Activated naive CD8-positive, alpha-beta T cell (primary cell): ENCODE results near the gene EYA2.
"Not testable (repeated sequence)": the region's sequence is repeated elsewhere in the genome, so short reads cannot be mapped to it uniquely, and the experiment has no call there.

Experiments used
- H3K27ac Mint-ChIP-seq: one replicate; pipeline ENCODE4 v1.8.0; 2021; ENCODE audit warnings: mixed read lengths
- H3K27me3 Mint-ChIP-seq: one replicate; pipeline ENCODE4 v1.8.0; 2021; ENCODE audit warnings: mixed read lengths
- H3K36me3 Mint-ChIP-seq: one replicate; pipeline ENCODE4 v1.8.0; 2021; ENCODE audit warnings: mixed read lengths
- H3K4me1 Mint-ChIP-seq: one replicate; pipeline ENCODE4 v1.8.0; 2021; ENCODE audit warnings: low read depth, mixed read lengths
- H3K4me3 Mint-ChIP-seq: one replicate; pipeline ENCODE4 v1.8.0; 2021; ENCODE audit warnings: mild to moderate bottlenecking, mixed read lengths
- H3K9me3 Mint-ChIP-seq: one replicate; pipeline ENCODE4 v1.8.0; 2021; ENCODE audit warnings: low read depth, mixed read lengths

The EYA2 gene

DNA sequence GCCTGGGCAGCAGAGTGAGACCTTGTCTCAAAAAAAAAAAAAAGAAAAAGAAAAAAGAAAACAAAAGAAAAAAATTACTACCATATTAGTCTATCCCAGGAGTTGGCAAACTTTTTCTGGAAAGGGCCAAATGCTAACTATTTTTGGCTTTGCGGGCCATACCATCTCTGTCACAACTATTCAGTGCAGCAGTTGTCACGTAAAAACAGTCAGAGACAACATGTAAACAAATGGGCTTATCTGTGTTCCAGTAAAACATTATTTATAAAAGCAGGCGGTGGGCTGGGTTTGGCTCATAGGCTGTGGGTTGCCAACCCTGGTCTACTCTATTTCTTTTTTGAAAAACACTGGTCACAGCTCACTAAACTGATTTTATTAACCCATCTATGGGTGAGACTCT, 53.4 kb downstream of the EYA2 start:
- no peaks in the 10 kb centered on the region for H3K9me3 Mint-ChIP-seq
- H3K4me1 Mint-ChIP-seq = no peaks in the 10 kb centered on the region
- no peaks in the 10 kb centered on the region for H3K36me3 Mint-ChIP-seq
- H3K27ac Mint-ChIP-seq = no peak overlapping the region
- H3K4me3 Mint-ChIP-seq = no peak overlapping the region
- peaks cover 4% of the 10 kb centered on the region for H3K27me3 Mint-ChIP-seq

DNA sequence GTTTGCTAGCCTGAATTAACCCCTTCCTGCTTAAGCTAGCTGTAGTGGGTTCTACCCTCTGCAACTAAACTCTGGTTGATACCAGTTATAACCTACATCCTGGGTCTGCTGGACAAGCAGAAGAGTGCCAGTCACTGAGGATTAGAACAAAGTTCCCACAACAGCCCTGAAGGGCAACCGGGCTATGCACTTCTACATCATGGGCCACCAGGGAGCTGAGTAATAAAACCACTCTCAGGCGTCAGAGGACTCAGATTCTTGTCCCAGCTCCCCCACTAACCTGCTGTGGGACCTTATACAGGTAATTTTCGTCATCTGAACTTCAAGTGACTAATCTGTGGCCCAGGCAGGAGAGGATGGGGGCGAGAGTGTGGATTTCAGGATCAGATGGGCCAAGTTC, 56.8 kb downstream of the EYA2 start:
- Mint-ChIP-seq H3K36me3 (no peaks in the 10 kb centered on the region), H3K27me3 (peaks cover 4% of the 10 kb centered on the region), H3K4me3 (no peak overlapping the region), H3K9me3 (peaks cover 2% of the 10 kb centered on the region), H3K27ac (peak overlapping the region; percentile 8), H3K4me1 (no peaks in the 10 kb centered on the region)

DNA sequence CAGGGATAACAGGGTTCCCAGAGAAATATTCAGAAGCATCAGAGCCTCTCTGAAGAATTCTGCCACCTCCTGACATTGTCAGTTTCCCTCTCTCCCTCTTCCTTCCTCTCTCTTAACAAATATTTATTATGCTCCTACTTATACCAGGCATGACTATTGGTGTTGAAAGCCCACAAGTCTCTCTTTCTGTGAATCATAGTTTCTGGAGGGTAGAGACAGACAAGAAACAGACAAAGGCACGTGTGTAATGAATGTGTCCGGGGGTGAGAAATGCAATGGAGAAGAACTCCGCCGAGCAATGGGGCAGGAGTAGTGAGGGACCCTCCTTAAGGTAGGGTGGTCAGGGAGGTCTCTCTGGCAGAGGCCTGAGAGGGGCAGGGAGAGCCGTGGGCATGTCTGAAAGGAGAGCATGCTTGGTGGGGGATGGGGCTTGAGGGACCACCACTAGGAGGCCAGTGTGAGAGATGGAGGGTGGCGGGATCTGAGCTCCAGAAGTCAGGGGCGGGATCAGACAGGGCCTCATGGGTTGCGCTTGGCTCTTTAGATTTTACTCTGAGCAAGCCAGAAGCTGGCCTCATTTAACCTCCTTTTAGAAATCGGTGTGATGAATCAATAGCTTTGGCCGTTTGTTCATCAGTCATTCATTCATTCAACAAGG, 57.3 kb downstream of the EYA2 start:
- peaks cover 3% of the 10 kb centered on the region for H3K9me3 Mint-ChIP-seq
- H3K4me1 Mint-ChIP-seq = no peaks in the 10 kb centered on the region
- H3K4me3 Mint-ChIP-seq = no peak overlapping the region
- no peaks in the 10 kb centered on the region for H3K36me3 Mint-ChIP-seq
- H3K27ac Mint-ChIP-seq = peak overlapping the region; percentile 8
- H3K27me3 Mint-ChIP-seq = peaks cover 4% of the 10 kb centered on the region

DNA sequence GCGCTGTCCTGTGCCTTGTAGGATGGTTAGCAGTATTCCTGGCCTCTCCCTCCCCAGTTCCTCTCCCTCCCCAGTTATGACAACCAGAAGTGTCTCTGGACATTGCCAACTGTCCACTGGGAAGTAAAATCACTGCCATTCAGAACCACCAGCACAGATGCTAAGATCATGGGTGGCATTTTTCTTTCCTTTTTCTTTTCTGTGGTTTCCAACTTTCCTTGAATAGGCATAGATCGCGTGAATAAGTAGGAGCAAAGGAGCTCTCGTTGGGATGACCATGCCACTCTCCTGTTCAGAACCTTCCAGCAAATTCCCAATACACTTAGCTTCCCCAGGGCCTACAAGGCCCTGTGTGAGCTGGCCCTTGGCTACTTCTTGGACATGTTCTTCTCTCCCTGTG, 59.0 kb downstream of the EYA2 start:
- no peak overlapping the region for H3K27ac Mint-ChIP-seq
- peaks cover 3% of the 10 kb centered on the region for H3K9me3 Mint-ChIP-seq
- H3K27me3 Mint-ChIP-seq = peaks cover 4% of the 10 kb centered on the region
- H3K4me1 Mint-ChIP-seq = no peaks in the 10 kb centered on the region
- H3K36me3 Mint-ChIP-seq = no peaks in the 10 kb centered on the region
- H3K4me3 Mint-ChIP-seq = no peak overlapping the region

DNA sequence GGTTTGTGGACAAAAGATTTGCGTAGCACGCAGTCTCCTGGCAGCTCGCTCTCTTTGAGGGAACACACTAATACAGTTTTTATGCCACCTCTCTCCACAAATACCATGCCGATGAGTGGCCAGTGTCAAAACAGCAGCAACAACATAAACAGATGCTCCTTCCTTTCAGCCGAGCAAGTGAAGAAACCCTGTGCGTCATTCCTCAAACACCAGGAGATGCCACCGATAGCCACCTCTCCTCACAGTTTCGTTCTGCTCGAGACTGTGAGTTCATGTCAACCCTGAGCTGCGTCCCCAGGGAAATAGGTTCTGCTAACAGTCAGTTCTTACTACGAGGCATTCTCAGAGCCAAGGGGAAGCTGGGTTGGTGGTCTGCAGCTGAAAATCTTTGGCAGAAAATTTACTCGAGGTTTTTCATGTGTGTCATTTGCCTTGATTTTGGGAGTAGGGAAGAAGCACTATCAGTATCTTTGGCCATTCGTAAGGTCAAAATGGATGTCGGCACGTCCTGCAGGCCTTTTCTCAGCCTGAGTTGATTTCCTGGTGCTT, 59.9 kb downstream of the EYA2 start:
- H3K27me3 Mint-ChIP-seq = peaks cover 6% of the 10 kb centered on the region
- H3K4me1 Mint-ChIP-seq = no peaks in the 10 kb centered on the region
- no peak overlapping the region for H3K4me3 Mint-ChIP-seq
- peaks cover 3% of the 10 kb centered on the region for H3K9me3 Mint-ChIP-seq
- no peaks in the 10 kb centered on the region for H3K36me3 Mint-ChIP-seq
- no peak overlapping the region for H3K27ac Mint-ChIP-seq

DNA sequence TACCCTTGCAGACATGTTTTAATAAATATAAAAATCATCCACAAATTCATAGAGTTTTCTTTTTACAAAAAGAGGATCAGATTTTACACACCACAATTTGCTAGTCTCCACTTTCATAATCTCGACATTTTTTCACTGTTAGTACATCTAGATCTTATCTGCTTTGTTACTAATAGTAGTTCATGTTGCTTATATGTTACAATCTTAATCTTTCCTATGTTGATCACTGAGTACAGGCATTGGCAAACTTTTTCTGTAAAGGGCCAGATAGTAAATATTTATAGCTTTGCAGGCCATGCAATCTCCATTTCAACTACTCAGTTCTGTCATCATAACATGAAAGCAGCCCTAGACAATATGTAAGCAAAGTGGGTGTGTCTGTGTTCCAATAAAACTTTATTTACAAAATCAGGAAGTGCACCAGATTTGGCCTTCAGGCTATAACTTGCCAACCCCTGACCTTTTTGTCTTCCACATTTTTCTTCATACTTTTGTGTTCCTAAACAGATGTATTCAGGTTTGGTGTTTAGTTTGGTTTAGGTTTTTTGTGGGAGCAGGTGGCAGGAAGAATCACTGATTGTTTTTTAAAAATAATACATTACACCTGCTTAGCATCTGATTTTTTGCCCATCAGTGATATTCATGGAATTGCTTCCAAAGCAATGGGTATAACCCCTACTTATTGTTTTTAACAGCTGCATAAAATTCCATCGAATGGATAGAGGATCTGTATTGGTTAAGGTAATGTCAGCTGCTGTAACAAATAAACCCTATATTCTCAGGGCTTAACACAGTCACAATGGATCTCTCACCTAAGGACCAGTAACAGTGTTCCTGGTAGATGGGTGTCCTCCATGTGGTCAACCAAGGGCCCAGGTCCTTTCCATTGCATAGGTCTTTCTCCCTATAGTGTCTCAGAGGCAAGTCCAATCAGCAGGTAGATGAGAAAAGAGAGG, 61.2 kb downstream of the EYA2 start:
- H3K36me3 Mint-ChIP-seq = no peaks in the 10 kb centered on the region
- peaks cover 3% of the 10 kb centered on the region for H3K9me3 Mint-ChIP-seq

DNA sequence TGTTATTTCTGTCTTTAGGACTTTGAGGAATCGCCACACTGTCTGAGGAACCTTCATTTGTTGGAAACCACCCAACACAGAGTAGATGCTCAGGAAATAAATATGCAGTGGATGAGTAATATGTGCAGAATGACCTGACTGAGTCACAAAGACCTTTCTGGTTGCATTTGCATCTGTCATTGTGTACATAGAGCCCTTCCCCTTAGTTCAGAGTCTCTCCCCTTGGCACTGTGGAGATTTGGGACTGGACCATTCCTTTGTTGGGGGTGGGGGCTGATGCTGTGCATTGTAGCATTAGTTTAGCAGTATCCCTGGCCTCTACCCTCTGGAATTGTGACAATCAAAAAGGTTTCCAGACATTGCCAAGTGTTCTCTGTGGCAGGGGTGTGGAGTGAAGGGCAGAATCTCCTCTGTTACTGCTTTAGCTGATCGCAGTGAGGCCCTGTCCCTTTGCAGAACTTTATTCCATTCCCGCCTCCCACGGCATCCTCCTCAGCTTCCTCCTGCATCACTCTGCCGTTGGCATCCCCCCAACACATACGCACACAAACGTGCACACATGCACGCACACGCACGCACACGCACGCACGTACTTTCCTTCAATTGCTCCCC, 64.5 kb downstream of the EYA2 start:
- Mint-ChIP-seq H3K27ac (no peak overlapping the region), H3K4me3 (no peak overlapping the region), H3K27me3 (peaks cover 9% of the 10 kb centered on the region)

More for the DNA sequence above, 61.2 kb downstream of the EYA2 start:
- H3K4me3 Mint-ChIP-seq = no peak overlapping the region
- H3K27ac Mint-ChIP-seq = no peak overlapping the region
- H3K27me3 Mint-ChIP-seq = peaks cover 13% of the 10 kb centered on the region
- no peaks in the 10 kb centered on the region for H3K4me1 Mint-ChIP-seq

DNA sequence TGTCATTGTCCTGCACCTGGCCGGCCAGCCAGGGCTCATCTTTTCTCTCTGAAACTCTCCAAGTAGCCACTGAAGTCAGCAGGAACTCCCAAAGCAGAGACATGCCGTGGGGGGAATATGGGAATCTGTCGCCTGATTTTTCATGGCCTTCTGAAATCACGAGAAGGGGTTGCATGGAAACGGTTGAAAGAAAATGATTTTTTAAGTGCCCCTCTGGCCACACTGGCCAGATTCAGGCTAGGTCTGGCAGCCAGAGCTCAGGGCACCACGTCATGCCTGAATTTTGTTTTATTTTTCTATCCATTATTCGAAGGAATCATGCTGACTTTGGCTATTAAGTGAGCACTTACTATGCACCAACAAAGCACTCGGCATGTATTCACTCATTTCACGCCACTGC, 65.2 kb downstream of the EYA2 start:
- Mint-ChIP-seq H3K27ac (no peak overlapping the region), H3K4me3 (no peak overlapping the region), H3K27me3 (peaks cover 9% of the 10 kb centered on the region), H3K36me3 (no peaks in the 10 kb centered on the region), H3K4me1 (no peaks in the 10 kb centered on the region), H3K9me3 (peaks cover 3% of the 10 kb centered on the region)

More for the DNA sequence above, 64.5 kb downstream of the EYA2 start:
- no peaks in the 10 kb centered on the region for H3K36me3 Mint-ChIP-seq
- H3K9me3 Mint-ChIP-seq = peaks cover 3% of the 10 kb centered on the region
- H3K4me1 Mint-ChIP-seq = no peaks in the 10 kb centered on the region

DNA sequence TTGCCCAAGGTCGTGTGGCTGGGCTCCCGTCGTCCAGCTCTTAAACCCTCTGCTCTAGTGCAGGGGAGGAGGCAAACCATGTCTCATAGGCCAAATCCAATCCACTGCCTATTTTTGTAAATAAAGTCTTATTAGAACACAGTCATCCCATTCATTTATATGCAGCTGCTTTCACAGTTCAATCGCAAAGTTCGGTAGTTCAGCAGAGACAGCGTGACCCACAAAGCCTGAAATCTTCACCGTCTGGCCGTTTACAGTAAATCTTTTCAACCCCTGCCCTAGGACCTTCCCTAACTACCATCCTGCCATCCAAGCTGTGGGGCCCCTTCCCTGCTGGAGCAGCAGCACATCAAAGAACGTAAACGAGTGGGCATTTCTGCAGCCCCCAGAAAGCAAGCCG, 65.9 kb downstream of the EYA2 start:
- no peaks in the 10 kb centered on the region for H3K36me3 Mint-ChIP-seq
- no peak overlapping the region for H3K27ac Mint-ChIP-seq
- H3K27me3 Mint-ChIP-seq = peaks cover 9% of the 10 kb centered on the region
- H3K4me3 Mint-ChIP-seq = no peak overlapping the region
- no peaks in the 10 kb centered on the region for H3K4me1 Mint-ChIP-seq
- H3K9me3 Mint-ChIP-seq = peaks cover 3% of the 10 kb centered on the region

DNA sequence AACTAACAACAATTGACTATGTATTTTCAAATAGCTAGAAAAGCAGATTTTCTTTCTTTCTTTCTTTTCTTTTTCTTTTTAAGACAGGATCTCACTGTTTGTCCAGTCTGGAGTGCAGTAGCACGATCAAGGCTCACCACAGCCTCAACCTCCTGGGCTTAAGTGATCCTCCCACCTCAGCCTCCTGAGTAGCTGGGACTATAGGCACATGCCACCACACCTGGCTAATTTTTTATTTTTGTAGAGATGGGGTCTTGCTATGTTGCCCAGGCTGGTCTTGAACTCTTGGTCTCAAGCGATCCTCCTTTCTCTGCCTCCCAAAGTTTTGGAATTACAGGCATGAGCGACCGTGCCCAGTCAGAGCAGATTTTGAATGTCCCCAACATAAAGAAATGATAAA, 67.3 kb downstream of the EYA2 start:
- not testable (repeated sequence) for H3K4me1 Mint-ChIP-seq, H3K9me3 Mint-ChIP-seq, H3K27ac Mint-ChIP-seq, H3K4me3 Mint-ChIP-seq, H3K27me3 Mint-ChIP-seq, H3K36me3 Mint-ChIP-seq

DNA sequence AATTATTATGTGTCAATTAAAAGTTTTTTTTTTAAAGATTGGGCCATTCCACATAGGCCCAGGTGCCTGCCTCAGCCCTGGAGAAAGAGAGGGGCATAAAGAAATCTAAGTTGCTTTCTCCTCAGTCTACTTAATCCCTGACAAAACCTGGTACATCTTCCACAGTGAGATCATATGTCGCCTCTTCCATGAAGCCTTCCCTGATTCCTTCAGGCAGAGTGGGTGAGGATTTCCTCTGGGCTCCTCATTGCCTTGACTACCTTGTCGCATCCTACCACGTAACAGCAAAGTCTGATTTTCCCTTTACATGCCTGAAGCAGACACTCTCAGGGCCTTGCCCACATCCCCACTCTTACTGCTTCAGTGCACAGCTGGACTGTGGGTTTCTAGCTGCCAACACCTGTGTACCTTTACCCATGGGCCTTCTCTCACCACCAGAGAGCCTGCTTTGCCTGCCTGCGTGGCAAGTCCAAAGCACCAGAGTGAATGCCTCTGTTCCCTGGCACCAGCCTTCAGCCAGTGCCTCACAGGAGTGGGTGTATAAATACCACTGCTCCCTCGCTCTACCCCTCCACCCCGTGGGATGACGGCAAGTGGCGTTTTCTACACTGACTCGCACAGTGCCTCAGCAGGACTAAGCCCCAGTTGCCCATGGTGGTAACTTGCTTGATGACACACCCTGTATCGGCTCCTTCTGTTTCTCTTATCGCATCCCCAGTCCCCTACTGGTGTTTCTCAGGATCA, 68.0 kb downstream of the EYA2 start:
- no peak overlapping the region for H3K27ac Mint-ChIP-seq
- H3K4me1 Mint-ChIP-seq = no peaks in the 10 kb centered on the region
- H3K36me3 Mint-ChIP-seq = no peaks in the 10 kb centered on the region
- H3K9me3 Mint-ChIP-seq = no peaks in the 10 kb centered on the region
- H3K27me3 Mint-ChIP-seq = peaks cover 10% of the 10 kb centered on the region
- no peak overlapping the region for H3K4me3 Mint-ChIP-seq

DNA sequence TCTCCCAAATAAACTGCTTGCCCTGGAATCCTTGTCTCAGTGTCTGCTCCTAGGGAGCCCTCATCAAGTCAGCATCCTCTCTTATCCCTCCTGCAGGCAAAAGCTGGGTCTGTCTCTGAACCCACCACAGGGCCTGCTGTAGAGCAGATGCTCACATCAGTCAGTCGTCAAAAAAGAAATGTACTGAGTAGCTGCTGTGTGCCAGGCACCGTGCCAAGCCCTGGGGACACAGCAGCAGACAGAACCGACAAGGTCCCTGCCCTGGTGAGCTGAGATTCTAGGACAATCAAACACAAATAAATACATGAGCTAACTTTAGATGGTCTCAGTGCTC, 68.5 kb downstream of the EYA2 start:
- H3K27me3 Mint-ChIP-seq = peaks cover 10% of the 10 kb centered on the region
- no peak overlapping the region for H3K4me3 Mint-ChIP-seq
- no peaks in the 10 kb centered on the region for H3K9me3 Mint-ChIP-seq
- no peak overlapping the region for H3K27ac Mint-ChIP-seq
- no peaks in the 10 kb centered on the region for H3K4me1 Mint-ChIP-seq
- no peaks in the 10 kb centered on the region for H3K36me3 Mint-ChIP-seq

DNA sequence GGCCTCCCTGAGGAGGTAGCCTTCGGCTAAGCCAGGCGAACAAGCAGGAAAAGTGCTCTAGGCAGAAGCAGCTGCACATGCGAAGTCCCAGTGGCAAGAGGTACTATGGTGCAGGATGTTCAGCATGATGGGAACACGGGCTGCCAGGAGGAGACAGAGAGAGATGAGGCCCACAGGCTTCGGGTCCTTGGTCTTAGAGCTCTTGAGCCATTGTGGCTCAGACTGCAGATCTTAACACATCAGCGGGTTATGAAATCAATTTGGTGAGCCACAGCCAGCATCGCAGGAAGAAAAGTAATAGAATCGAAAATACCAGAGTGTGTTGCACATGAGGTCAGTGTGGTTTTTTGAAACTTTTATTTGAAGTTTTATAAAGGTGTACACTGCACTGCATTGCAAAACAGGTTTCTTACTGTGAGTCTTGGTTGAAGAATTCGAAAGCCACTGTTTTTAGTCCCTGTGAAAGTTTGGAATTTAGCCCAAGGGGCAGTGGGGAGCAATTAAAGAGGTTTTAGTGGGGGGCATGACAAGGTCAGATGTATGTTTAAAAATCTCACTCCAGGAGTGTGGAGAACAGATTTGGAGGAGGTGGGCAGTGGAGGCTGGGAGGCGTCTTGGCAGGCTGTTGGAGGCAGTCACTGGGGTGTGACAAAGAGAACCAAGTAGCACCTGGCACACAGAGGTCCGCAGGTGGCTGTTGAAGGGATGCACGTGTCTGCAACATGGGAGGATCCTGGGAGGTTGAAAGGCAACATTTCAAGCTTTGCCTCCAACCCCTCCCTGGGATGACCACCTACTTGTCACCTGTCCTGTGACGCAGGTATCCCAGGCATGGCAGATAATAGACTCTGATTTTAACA, 69.3 kb downstream of the EYA2 start:
- Mint-ChIP-seq H3K4me3 (no peak overlapping the region), H3K27ac (no peak overlapping the region), H3K27me3 (peaks cover 13% of the 10 kb centered on the region), H3K4me1 (no peaks in the 10 kb centered on the region), H3K9me3 (no peaks in the 10 kb centered on the region), H3K36me3 (no peaks in the 10 kb centered on the region)
